ENCODE data around the gene TPP2. TPM values are rescaled to one million over a fixed set of nuclear protein-coding genes. Genes with fewer than 3 reads are reported as not detected.

The TPP2 gene
- total and polyA plus RNA-seq, 9 donors: 24.0 to 50.7 (median 33.9) TPM

- H3K4me3 ChIP-seq: no peak overlapping the region
- H3K36me3 ChIP-seq: no peaks in the 10 kb centered on the region
- no peaks in the 10 kb centered on the region for H3K27me3 ChIP-seq
- no peak for TF ChIP-seq CTCF (IDR thresholded peaks at IDR 0.05)
- no peak for TF ChIP-seq EP300 (IDR thresholded peaks at IDR 0.05)
- TF ChIP-seq POLR2A (IDR thresholded peaks at IDR 0.05): no peak
- intact Hi-C loops (cut with DNase I): no loop called here
- H3K27ac ChIP-seq: no peak overlapping the region
- DNase-seq: no peak
- no peaks in the 10 kb centered on the region for H3K4me1 ChIP-seq (ENCODE audit: insufficient read depth)
- no peaks in the 10 kb centered on the region for H3K9me3 ChIP-seq
- WGBS, 3 donors: 94% methylated on average over 6 of the region's 6 CpGs
Measured at GRCh38 chr13:102620516-102620915, 23.7 kb downstream of the TPP2 start.

GRCh38 chr13:102626928-102627327 lies 30.1 kb downstream of the TPP2 start:
- 62 to 68% (median 63%) methylated on average over 1 of the region's 1 CpG for WGBS, 3 donors
- H3K9me3 ChIP-seq: no peaks in the 10 kb centered on the region
- H3K27ac ChIP-seq: no peak overlapping the region
- H3K4me3 ChIP-seq: no peak overlapping the region
- intact Hi-C loops (cut with DNase I): no loop called here
- no peaks in the 10 kb centered on the region for H3K27me3 ChIP-seq
- no peak for DNase-seq
- TF ChIP-seq CTCF (IDR thresholded peaks at IDR 0.05) (no peak), POLR2A (IDR thresholded peaks at IDR 0.05) (no peak), EP300 (IDR thresholded peaks at IDR 0.05) (no peak)
- no peaks in the 10 kb centered on the region for H3K4me1 ChIP-seq (ENCODE audit: insufficient read depth)
- no peaks in the 10 kb centered on the region for H3K36me3 ChIP-seq

GRCh38 chr13:102628559-102628958 lies 31.8 kb downstream of the TPP2 start:
- Histone ChIP-seq H3K27me3 (no peaks in the 10 kb centered on the region), H3K9me3 (no peaks in the 10 kb centered on the region), H3K36me3 (no peaks in the 10 kb centered on the region), H3K4me3 (no peak overlapping the region), H3K27ac (no peak overlapping the region), H3K4me1 (ENCODE audit: insufficient read depth) (no peaks in the 10 kb centered on the region)
- no peak for DNase-seq
- WGBS, 3 donors: 47 to 59% (median 51%) methylated on average over 4 of the region's 4 CpGs
- intact Hi-C loops (cut with DNase I): no loop called here
- TF ChIP-seq POLR2A (IDR thresholded peaks at IDR 0.05) (no peak), EP300 (IDR thresholded peaks at IDR 0.05) (no peak), CTCF (IDR thresholded peaks at IDR 0.05) (no peak)

- TF ChIP-seq EP300 (IDR thresholded peaks at IDR 0.05): no peak
- TF ChIP-seq CTCF (IDR thresholded peaks at IDR 0.05): no peak
- no peak for TF ChIP-seq POLR2A (IDR thresholded peaks at IDR 0.05)
- H3K4me1 ChIP-seq (ENCODE audit: insufficient read depth): no peaks in the 10 kb centered on the region
- DNase-seq: no peak
- H3K36me3 ChIP-seq: no peaks in the 10 kb centered on the region
- no peaks in the 10 kb centered on the region for H3K9me3 ChIP-seq
- intact Hi-C loops (cut with DNase I): no loop called here
- H3K4me3 ChIP-seq: no peak overlapping the region
- 90 to 98% (median 94%) methylated on average over 2 of the region's 2 CpGs for WGBS, 3 donors
- H3K27ac ChIP-seq: no peak overlapping the region
- H3K27me3 ChIP-seq: no peaks in the 10 kb centered on the region
Measured at GRCh38 chr13:102631198-102631597, 34.4 kb downstream of the TPP2 start.

GRCh38 chr13:102638741-102639140 lies 42.0 kb downstream of the TPP2 start:
- Histone ChIP-seq H3K4me3 (no peak overlapping the region), H3K4me1 (ENCODE audit: insufficient read depth) (no peaks in the 10 kb centered on the region), H3K27me3 (no peaks in the 10 kb centered on the region), H3K36me3 (no peaks in the 10 kb centered on the region), H3K9me3 (no peaks in the 10 kb centered on the region), H3K27ac (no peak overlapping the region)
- no peak for DNase-seq
- intact Hi-C loops (cut with DNase I): no loop called here
- WGBS, 3 donors: 78 to 90% (median 83%) methylated on average over 3 of the region's 3 CpGs
- TF ChIP-seq POLR2A (IDR thresholded peaks at IDR 0.05) (no peak), EP300 (IDR thresholded peaks at IDR 0.05) (no peak), CTCF (IDR thresholded peaks at IDR 0.05) (no peak)
